ENCODE measurements around the gene ADAP1. TPM values are rescaled to one million over a fixed set of nuclear protein-coding genes. Genes with fewer than 3 reads are reported as not detected.

The ADAP1 gene
- total RNA-seq, 1 donor from 2014 or later = 0.30 TPM

DNA sequence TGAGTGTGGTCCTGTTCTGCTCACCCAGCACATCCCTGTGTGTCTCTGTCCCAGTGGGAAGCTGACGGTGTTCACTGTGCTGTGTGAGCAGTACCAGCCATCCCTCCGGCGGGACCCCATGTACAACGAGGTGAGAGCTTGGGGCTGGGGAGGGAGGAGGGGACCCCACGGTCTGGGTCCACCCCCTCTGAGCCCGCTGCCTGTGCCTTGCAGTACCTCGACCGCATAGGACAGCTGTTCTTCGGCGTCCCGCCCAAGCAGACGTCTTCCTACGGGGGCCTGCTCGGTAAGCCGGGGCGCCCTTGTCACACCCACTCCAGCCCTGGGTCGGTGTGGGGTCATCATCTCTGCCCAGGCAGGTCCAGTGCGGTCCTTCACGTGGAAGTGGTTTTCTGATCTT is 60.8 kb downstream of the ADAP1 start:
- Histone ChIP-seq H2AFZ (replicated peaks) (no peak overlapping the region), H4K20me1 (ENCODE audit: low read depth) (peaks cover 19% of the 10 kb centered on the region), H3K4me2 (no peak overlapping the region), H3K9me3 (ENCODE audit: low read depth) (no peaks in the 10 kb centered on the region), H3K36me3 (no peaks in the 10 kb centered on the region), H3K4me1 (no peaks in the 10 kb centered on the region), H3K27me3 (no peaks in the 10 kb centered on the region), H3K9ac (no peak overlapping the region), H3K79me2 (ENCODE audit: low read depth) (peaks cover 6% of the 10 kb centered on the region), H3F3A (ENCODE audit: low read depth) (no peaks in the 10 kb centered on the region), H3K27ac (no peak overlapping the region), H3K4me3 (no peak overlapping the region)
- TF ChIP-seq EZH2phosphoT487 (IDR thresholded peaks at IDR 0.05) = no peak
- no peak for TF ChIP-seq EZH2 (IDR thresholded peaks at IDR 0.05)
- TF ChIP-seq, protein P1, sequence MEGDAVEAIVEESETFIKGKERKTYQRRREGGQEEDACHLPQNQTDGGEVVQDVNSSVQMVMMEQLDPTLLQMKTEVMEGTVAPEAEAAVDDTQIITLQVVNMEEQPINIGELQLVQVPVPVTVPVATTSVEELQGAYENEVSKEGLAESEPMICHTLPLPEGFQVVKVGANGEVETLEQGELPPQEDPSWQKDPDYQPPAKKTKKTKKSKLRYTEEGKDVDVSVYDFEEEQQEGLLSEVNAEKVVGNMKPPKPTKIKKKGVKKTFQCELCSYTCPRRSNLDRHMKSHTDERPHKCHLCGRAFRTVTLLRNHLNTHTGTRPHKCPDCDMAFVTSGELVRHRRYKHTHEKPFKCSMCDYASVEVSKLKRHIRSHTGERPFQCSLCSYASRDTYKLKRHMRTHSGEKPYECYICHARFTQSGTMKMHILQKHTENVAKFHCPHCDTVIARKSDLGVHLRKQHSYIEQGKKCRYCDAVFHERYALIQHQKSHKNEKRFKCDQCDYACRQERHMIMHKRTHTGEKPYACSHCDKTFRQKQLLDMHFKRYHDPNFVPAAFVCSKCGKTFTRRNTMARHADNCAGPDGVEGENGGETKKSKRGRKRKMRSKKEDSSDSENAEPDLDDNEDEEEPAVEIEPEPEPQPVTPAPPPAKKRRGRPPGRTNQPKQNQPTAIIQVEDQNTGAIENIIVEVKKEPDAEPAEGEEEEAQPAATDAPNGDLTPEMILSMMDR (IDR thresholded peaks at IDR 0.05) = no peak
- Mint-ChIP-seq H3K36me3 (peaks cover 22% of the 10 kb centered on the region), H3K4me3 (no peak overlapping the region), H3K9me3 (no peaks in the 10 kb centered on the region), H3K27ac (no peak overlapping the region), H3K27me3 (ENCODE audit: insufficient read depth, low read depth) (peaks cover 10% of the 10 kb centered on the region), H3K4me1 (no peaks in the 10 kb centered on the region)
- DNase-seq (ENCODE audit: low spot score) = no peak

DNA sequence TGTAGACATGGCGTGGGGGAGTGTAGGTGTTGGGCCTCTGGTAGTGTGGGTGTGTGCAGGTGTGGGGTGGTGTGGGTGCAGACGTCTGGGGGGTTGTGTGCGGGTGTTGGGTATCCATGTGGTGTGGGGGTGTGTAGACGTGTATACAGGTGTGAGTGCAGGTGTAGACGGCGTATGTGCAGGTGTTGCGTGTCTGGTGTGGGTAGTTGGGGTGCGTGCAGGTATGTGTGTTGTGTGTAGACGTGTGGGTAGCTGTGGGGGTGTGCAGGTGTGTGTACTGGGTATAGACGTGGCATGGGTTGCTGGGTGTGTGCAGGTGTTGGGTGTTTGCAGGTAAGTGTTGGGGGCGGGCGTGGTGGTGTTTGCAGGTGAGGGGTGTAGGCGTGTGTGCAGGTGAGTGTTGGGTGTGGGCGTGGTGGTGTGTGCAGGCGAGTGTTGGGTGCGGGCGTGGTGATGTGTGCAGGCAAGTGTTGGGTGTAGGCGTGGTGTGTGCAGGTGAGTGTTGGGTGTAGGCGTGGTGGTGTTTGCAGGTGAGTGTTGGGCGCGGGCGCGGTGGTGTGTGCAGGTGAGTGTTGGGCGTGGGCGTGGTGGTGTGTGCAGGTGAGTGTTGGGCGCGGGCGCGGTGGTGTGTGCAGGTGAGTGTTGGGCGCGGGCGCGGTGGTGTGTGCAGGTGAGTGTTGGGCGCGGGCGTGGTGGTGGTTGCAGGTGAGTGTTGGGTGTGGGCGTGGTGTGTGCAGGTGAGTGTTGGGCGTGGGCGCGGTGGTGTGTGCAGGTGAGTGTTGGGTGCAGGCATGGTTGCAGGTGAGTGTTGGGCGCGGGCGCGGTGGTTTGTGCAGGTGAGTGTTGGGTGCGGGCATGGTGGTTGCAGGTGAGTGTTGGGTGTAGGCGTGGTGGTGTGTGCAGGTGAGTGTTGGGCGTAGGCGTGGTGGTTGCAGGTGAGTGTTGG is 61.6 kb downstream of the ADAP1 start:
- Histone ChIP-seq H3F3A (ENCODE audit: low read depth) (no peaks in the 10 kb centered on the region), H3K36me3 (no peaks in the 10 kb centered on the region), H4K20me1 (ENCODE audit: low read depth) (peaks cover 27% of the 10 kb centered on the region), H3K27me3 (no peaks in the 10 kb centered on the region), H3K79me2 (ENCODE audit: low read depth) (peaks cover 13% of the 10 kb centered on the region), H3K9ac (no peak overlapping the region), H3K27ac (no peak overlapping the region), H3K4me2 (no peak overlapping the region), H3K4me3 (no peak overlapping the region), H3K9me3 (ENCODE audit: low read depth) (no peaks in the 10 kb centered on the region), H3K4me1 (no peaks in the 10 kb centered on the region), H2AFZ (replicated peaks) (no peak overlapping the region)
- no peak for TF ChIP-seq EZH2phosphoT487 (IDR thresholded peaks at IDR 0.05)
- TF ChIP-seq, protein P1 (IDR thresholded peaks at IDR 0.05) = no peak
- TF ChIP-seq EZH2 (IDR thresholded peaks at IDR 0.05) = no peak
- H3K27me3 Mint-ChIP-seq (ENCODE audit: insufficient read depth, low read depth) = peaks cover 10% of the 10 kb centered on the region
- no peak overlapping the region for H3K27ac Mint-ChIP-seq
- H3K4me3 Mint-ChIP-seq = no peak overlapping the region
- no peaks in the 10 kb centered on the region for H3K9me3 Mint-ChIP-seq
- DNase-seq (ENCODE audit: low spot score) = no peak
- peaks cover 23% of the 10 kb centered on the region for H3K36me3 Mint-ChIP-seq
- H3K4me1 Mint-ChIP-seq = no peaks in the 10 kb centered on the region

DNA sequence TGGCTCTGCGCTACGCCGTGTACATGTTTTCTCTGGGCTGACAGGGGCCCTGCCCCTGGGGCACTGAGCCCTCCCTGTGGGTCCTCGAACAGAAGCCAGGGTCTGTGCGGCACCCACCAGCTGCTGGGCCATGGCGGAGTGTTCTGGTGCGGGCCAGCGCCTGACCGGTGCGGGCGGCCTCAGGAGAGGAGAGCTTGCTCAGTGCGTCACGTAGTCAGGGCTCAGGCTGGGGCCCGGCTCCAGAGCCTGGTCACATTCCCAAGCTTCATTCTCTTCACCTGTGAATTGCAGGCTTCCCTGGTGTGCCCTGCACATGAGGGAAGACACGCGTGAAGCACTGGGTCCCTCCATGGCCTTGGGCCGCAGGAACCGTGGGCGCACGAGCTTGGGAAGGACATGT is 62.7 kb downstream of the ADAP1 start:
- no peaks in the 10 kb centered on the region for H3F3A ChIP-seq (ENCODE audit: low read depth)
- no peak overlapping the region for H2AFZ ChIP-seq (replicated peaks)
- no peak overlapping the region for H3K4me3 Mint-ChIP-seq
- H3K27me3 Mint-ChIP-seq (ENCODE audit: insufficient read depth, low read depth) = peaks cover 10% of the 10 kb centered on the region
- H3K9ac ChIP-seq = no peak overlapping the region
- no peak for DNase-seq (ENCODE audit: low spot score)
- no peaks in the 10 kb centered on the region for H3K36me3 ChIP-seq
- no peaks in the 10 kb centered on the region for H3K9me3 ChIP-seq (ENCODE audit: low read depth)
- peaks cover 20% of the 10 kb centered on the region for H3K79me2 ChIP-seq (ENCODE audit: low read depth)
- no peaks in the 10 kb centered on the region for H3K4me1 Mint-ChIP-seq
- no peaks in the 10 kb centered on the region for H3K9me3 Mint-ChIP-seq
- H4K20me1 ChIP-seq (ENCODE audit: low read depth) = peaks cover 38% of the 10 kb centered on the region
- no peak overlapping the region for H3K4me3 ChIP-seq
- no peak overlapping the region for H3K4me2 ChIP-seq
- no peak overlapping the region for H3K27ac Mint-ChIP-seq
- peaks cover 25% of the 10 kb centered on the region for H3K36me3 Mint-ChIP-seq
- no peaks in the 10 kb centered on the region for H3K4me1 ChIP-seq
- H3K27me3 ChIP-seq = no peaks in the 10 kb centered on the region
- TF ChIP-seq, protein P1 (IDR thresholded peaks at IDR 0.05) = no peak
- no peak for TF ChIP-seq EZH2phosphoT487 (IDR thresholded peaks at IDR 0.05)
- no peak for TF ChIP-seq EZH2 (IDR thresholded peaks at IDR 0.05)
- no peak overlapping the region for H3K27ac ChIP-seq
